GM21526 (cell line): ENCODE results near the gene RBMX2.

Experiments
- ATAC-seq: cut with Tn5 transposase; IDR thresholded peaks from one replicate; pipeline ENCODE4 v1.9.1; 2021; ENCODE audit warnings: moderate library complexity; ENCODE audit not compliant: unreplicated experiment, low FRiP score

The RBMX2 gene

GRCh38 chrX:130444641-130445336, 43.0 kb downstream of the RBMX2 start:
- no peak for ATAC-seq

- ATAC-seq: no peak
Observed at GRCh38 chrX:130446974-130447373, 45.2 kb downstream of the RBMX2 start.
